Stimulated activated CD8-positive, alpha-beta memory T cell treated with anti-CD3 and anti-CD28 coated beads, Interleukin-12 subunit alpha, Interleukin-12 subunit beta, amount 100 ng/mL, for 24 hours (primary cell): ENCODE data around the gene DDIT3.

Source experiments
- DNase-seq: peaks from one replicate; pipeline ENCODE4 v3.0.0-alpha.2; 2020; ENCODE audit errors: extremely low read depth

The DDIT3 gene

GRCh38 chr12:57547288-57548012 lies 27.1 kb upstream of the DDIT3 start:
- DNase-seq = no peak

GRCh38 chr12:57546438-57547287 lies 26.3 kb upstream of the DDIT3 start, which contains the start of gene DCTN2:
DCTN2 (minus strand) TSS chr12:57547192; CDS start chr12:57547063, 129 bp downstream.
- DNase-seq = peak; percentile 83

- no peak for DNase-seq
Measured at GRCh38 chr12:57545809-57546437, 25.6 kb upstream of the DDIT3 start.

DNA sequence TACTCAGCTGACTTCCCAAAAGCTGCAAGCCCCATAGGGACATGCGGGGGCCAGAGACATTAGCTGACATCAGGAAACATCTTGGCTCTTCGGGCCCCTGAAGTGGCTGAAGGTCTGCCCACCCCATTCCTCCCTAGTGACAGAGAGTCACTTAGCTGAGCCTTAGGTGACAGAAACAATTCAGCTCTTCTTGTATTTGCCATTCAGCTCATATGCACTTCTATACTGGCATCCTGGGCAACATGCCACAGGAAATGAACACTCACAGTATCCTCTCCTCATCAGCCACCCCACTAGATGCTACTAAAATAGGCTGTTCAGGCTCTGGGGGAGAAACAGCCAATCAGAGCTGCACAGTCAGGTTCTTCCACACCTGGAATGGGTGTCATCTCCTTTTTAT lies 23.3 kb upstream of the DDIT3 start:
- no peak for DNase-seq

- DNase-seq = no peak
Measured at GRCh38 chr12:57541717-57542116, 21.4 kb upstream of the DDIT3 start.

DNA sequence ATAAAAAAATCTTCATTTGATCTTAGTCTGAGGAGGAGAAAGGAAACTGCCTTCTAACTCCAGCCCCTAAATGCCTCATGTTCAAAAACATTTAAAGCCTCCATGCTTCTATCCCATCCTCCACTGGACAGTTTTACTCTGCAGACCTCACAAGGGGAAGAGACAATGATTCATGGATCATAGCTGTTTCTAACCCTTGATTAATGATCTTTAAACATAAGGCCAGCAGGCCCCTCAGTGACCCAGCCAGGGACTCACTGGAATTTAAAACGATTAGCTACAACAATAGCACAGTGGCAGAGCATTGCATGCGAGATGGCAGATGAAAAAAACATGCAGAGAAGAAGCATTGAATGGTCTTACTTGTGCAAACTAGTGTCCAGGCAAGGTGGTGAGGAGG lies 20.7 kb upstream of the DDIT3 start:
- DNase-seq = no peak

DNA sequence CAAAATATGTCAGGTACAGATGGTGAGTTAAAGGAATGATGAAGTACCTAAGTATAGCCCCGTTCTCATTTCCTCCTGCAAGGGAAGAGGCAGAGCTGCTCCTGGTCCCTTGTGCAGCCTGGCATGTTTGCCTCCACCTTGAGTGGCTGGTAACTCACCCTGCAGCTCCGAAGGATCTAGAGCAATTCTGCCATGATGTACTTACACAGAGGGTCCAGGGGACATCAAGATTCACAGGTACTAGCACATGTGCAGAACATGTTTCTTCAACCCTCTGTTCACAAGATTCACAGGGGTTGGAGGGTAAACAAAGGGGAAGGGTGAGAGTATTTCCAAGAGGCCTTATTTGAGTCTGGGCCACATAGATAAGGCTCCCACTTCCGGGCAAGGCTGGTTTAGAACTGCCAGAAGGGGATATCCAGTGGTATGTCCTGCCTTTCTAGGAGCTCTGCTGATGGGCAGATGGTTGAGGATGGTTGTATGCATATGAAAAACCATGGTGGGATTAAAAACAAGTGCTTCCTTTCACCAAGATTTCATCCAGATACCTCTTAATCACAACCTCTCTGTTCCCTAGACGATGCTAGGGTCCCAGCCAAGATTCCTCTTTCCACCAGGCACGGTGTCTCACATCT lies 18.9 kb upstream of the DDIT3 start:
- DNase-seq = no peak

- no peak for DNase-seq
Measured at GRCh38 chr12:57536597-57536942, 16.3 kb upstream of the DDIT3 start.

DNA sequence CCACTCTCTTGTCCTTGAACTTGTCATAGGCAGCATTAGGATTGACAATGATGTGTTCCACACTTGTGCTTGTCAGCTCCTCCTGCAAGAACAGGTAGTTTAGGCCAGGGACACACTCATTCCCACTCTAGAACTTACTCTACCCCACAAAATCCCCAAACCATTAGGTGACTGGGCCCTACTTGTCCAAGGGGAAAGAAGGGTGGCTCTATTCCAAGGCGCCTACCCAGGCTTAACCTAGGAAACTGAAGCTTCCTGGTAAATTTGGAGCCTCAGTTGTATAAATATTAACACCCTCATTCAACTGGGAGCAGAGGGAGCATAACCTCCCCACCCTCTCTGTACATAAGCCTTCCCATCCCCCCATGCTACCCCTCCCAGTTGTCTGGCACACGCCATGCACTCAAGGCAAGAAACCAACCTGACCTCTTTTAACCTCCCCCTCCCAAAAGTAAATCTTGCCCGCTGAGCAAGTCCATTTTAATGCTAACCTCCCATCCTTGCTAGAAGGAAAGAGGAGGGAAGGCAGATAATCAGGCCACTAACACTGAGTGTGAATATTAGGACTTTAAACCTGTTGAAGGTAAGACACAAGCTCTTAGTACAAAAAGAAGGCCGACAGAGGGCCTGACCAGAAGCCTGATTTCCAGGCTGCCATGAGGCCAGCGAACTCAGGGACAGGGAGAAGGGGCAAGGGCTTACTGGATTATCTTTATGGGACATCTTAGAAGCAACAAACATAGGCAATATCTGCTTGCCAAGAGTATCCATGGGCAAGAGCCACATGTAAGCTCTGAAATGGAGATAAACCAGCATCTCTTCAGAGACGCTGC lies 15.7 kb upstream of the DDIT3 start:
- DNase-seq = no peak

DNA sequence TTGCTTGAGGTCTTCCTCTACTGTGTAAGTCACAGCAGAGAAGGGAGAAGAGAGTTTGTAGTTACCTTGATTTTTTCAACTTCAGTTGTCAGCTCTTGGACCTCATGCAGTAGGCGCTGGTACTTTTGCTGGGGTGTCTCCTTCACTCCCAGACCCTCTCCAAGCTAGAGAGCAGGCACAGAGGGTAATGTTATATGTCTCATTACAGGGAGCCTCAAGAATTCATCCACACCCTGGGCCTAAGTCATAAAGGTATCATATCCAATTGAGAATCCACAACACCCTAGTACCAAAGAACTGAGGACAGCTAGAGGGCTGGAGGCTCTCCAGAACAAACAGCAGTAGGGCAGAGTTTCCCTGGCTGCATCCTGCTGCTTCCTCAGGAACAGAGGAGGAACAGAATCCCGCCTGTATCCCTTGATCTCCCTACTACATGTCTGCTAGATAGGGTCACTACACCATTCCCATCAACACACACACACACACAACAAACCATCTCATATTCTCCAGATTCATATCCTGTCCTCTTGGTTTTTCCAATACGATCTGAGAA lies 14.8 kb upstream of the DDIT3 start:
- DNase-seq = no peak

GRCh38 chr12:57534250-57534649 lies 13.9 kb upstream of the DDIT3 start:
- DNase-seq = no peak

DNA sequence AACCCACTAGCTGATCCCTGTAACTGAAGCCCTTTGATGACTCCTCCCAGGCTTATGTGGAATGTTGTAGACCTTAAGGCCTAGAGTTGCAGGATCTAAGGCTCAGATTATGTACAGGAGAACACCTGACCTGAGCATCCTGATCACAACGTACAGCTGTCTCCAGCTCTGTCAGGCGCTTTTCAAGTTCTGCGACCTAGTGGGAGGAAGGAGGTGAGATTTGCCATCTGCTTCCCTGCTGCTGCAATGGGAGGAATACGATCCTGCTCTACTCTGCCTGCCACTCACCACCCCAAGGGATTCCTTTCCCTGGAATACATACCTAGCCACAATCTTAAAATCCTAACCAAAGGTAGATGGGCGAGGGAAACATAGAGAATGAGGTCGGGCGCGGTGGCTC lies 12.8 kb upstream of the DDIT3 start:
- DNase-seq = no peak

GRCh38 chr12:57531836-57532235 lies 11.5 kb upstream of the DDIT3 start:
- DNase-seq = no peak

- DNase-seq = no peak
Measured at GRCh38 chr12:57530396-57531142, 10.3 kb upstream of the DDIT3 start.

GRCh38 chr12:57529831-57530230 lies 9.5 kb upstream of the DDIT3 start:
- no peak for DNase-seq

DNA sequence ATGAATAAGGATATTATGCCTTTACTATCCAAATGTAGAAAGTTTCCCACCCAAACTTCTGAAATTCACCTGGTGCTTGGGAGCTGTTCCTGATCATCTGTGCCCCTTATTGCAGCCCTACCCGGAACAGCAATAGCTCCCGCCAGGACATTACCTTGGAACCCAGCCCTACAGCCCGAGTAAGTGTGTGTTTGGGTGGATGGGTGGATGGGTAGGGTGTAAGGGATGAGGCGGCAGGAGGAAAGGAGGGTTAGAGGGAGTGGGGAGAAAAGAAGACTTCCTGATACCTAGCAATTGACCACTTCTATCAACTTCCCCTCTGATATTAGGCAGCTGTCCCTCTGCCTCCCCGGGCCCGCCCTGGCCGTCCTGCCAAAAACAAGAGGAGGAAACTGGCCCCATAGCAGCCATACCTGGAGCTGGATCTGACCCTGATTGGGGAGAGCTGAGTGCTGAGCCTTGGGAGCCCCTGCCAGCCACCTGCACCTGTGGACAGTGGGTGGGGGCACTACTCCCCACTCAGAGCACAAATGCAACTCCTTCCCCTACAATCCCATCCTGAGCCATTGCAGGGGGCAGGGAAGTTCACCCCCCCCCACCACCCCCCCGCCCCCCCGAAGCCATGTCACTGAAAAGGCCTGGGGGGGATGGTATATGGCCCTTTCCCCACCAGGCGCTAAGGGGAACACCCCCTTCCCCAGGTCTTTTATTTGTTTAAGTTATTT lies 8.7 kb upstream of the DDIT3 start:
- DNase-seq = no peak

DNA sequence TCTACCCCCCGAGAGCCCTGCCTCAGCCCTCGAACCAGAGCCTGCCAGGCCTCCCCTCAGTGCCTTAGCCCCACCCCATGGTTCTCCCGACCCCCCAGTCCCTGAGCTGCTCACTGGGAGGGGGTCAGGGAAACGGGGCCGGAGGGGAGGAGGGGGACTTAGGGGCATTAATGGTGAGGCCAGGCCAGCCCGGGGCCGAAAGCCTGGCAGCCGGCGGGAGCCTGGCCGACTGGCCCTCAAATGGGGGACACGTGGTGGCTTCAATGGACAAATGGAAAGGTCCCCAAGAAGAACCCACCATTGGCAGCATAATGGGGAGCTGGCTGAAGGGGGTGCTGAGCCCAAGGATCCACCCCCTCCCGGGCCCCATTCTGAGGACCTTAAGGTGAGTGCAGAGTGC lies 7.9 kb upstream of the DDIT3 start:
- DNase-seq = no peak

DNA sequence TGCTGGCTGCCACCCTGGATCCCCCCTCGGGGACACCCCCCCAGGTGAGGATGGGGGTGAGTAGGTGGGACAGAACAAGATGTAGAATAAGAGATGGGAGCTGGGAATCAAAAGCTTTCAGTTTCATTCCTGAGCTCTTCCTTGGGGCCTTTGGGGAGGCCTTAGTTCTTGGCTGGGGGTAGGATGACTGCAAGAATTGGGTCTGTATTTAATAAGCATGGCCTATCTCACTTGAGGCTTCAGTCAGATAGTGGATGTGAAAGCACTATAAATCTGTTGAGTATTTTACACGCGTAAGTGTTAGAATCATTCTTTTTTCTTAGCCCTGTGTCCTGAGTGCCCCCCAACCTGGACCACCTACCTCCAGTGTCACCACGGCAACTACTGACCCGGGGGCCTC lies 6.9 kb upstream of the DDIT3 start:
- no peak for DNase-seq

GRCh38 chr12:57526477-57527126 lies 6.3 kb upstream of the DDIT3 start:
- DNase-seq = no peak
